Keratinocyte (primary cell): ENCODE results near the gene U2SURP. TPM values are rescaled to one million over a fixed set of nuclear protein-coding genes. Genes with fewer than 3 reads are reported as not detected.

Source experiments
- DNase-seq: peaks from one replicate; pipeline ENCODE4 v3.0.0-alpha.2; 2011; ENCODE audit warnings: low read depth, missing footprints, low spot score
- FAIRE-seq: peaks from 2 replicates; lab custom pipeline; 2011; peaks lifted over from hg19 to GRCh38; lab: Jason Lieb, UNC
- H2AFZ ChIP-seq: 2 replicates; pipeline ENCODE4 v1.6.0; 2012; ENCODE audit warnings: low read length, control low read depth, inconsistent platforms; ENCODE audit not compliant: control insufficient read depth
- H3K27ac ChIP-seq: 2 replicates; pipeline ENCODE4 v1.5.1; 2011; ENCODE audit warnings: low read length; ENCODE audit not compliant: control insufficient read depth, insufficient read depth
- H3K27me3 ChIP-seq: 3 replicates; pipeline ENCODE4 v1.6.0; 2011; ENCODE audit warnings: low read length; ENCODE audit not compliant: control insufficient read depth, insufficient read depth; ENCODE audit errors: extremely low read depth
- H3K36me3 ChIP-seq, 2 experiments: 2 replicates in 1 of 2; 3 replicates in 1 of 2; pipeline ENCODE4 v1.5.1; 2011; ENCODE audit warnings: low read length in 2 of 2, mild to moderate bottlenecking in 1 of 2; ENCODE audit not compliant: control insufficient read depth in 2 of 2, insufficient read depth in 2 of 2; ENCODE audit errors: extremely low read depth in 1 of 2
- H3K4me1 ChIP-seq: 3 replicates; pipeline ENCODE4 v1.5.1; 2011; ENCODE audit warnings: low read length; ENCODE audit not compliant: control insufficient read depth, insufficient read depth; ENCODE audit errors: extremely low read depth
- H3K4me2 ChIP-seq: 3 replicates; pipeline ENCODE4 v1.6.0; 2011; ENCODE audit warnings: low read depth, low read length; ENCODE audit not compliant: control insufficient read depth, insufficient read depth; ENCODE audit errors: extremely low read depth
- H3K4me3 ChIP-seq, 3 experiments: fragments of 200-600 bp in 1 of 3; sonication (generic) in 1 of 3; 2 replicates in 2 of 3; 3 replicates in 1 of 3; pipeline ENCODE4 v1.5.1; 2011 to 2016; ENCODE audit warnings: low read length in 3 of 3, mild to moderate bottlenecking in 3 of 3, control low read depth in 2 of 3, inconsistent platforms in 1 of 3, low read depth in 1 of 3, mixed read lengths in 1 of 3, mixed run types in 1 of 3, moderate library complexity in 1 of 3; ENCODE audit not compliant: control insufficient read depth in 2 of 3, insufficient read depth in 2 of 3; ENCODE audit errors: extremely low read depth in 1 of 3
- H3K79me2 ChIP-seq: 2 replicates; pipeline ENCODE4 v1.6.0; 2012; ENCODE audit warnings: low read length; ENCODE audit not compliant: control insufficient read depth, insufficient read depth
- H3K9ac ChIP-seq: 3 replicates; pipeline ENCODE4 v1.6.0; 2011; ENCODE audit warnings: low read length; ENCODE audit not compliant: control insufficient read depth, insufficient read depth; ENCODE audit errors: extremely low read depth
- H3K9me1 ChIP-seq: 3 replicates; pipeline ENCODE4 v1.6.0; 2011; ENCODE audit warnings: low read length; ENCODE audit not compliant: control insufficient read depth, insufficient read depth; ENCODE audit errors: extremely low read depth
- H3K9me3 ChIP-seq: 2 replicates; pipeline ENCODE4 v1.5.1; 2012; ENCODE audit warnings: low read depth, low read length; ENCODE audit not compliant: control insufficient read depth
- H4K20me1 ChIP-seq: 3 replicates; pipeline ENCODE4 v1.6.0; 2011; ENCODE audit warnings: low read length; ENCODE audit not compliant: control insufficient read depth, insufficient read depth; ENCODE audit errors: extremely low read depth
- CTCF ChIP-seq, 3 experiments: IDR thresholded peaks in 1 of 3; conservative IDR thresholded peaks in 1 of 3; optimal IDR thresholded peaks in 1 of 3; 2 replicates in 2 of 3; 3 replicates in 1 of 3; pipeline versions ENCODE3 to v1.5.1; 2011; ENCODE audit warnings: low read length in 3 of 3, mild to moderate bottlenecking in 3 of 3, moderate library complexity in 2 of 3, control low read depth in 1 of 3, inconsistent platforms in 1 of 3; ENCODE audit not compliant: insufficient read depth in 2 of 3; ENCODE audit errors: extremely low read depth in 1 of 3
- EZH2 ChIP-seq: IDR thresholded peaks from one replicate; pipeline ENCODE4 v1.6.1; 2012; ENCODE audit warnings: inconsistent platforms, mild to moderate bottlenecking, low read length, moderate library complexity
- dilution Hi-C: fragments of 300-500 bp; cut with MboI; formaldehyde crosslinking; loops from one replicate; pipeline ENCODE4 v1.7.0; 2020; ENCODE audit warnings: low sequenced_read_pairs; ENCODE audit not compliant: extremely low pct_ligation_motif_present
- polyA plus RNA-seq, 5 experiments: library from polyadenylated mRNA; depleted of rRNA in 3 of 5; stranded (reverse) in 3 of 5; stranded (forward) in 1 of 5; unstranded in 1 of 5; fragments of >200 nt; gene quantifications; 1 replicate in 1 of 5; 2 replicates in 3 of 5; 3 replicates in 1 of 5; pipeline versions ENCODE4 v1.2.1 to v1.2.3, GENCODE V29; 2011 to 2012; ENCODE audit warnings: missing spikeins in 2 of 5, low read depth in 1 of 5, low replicate concordance in 1 of 5

U2SURP gene
- polyA plus RNA-seq, 1 donor (not counting 4 experiments of a cell fraction or from before 2014, with no cell fraction given): 75.9 TPM

- H3K4me3 ChIP-seq: no peak overlapping the region
- H2AFZ ChIP-seq: no peak overlapping the region
- H3K27me3 ChIP-seq: peaks cover under 1% of the 10 kb centered on the region
- no peak overlapping the region for H3K9ac ChIP-seq
- dilution Hi-C loops: no loop called here
- no peaks in the 10 kb centered on the region for H3K9me1 ChIP-seq
- no peaks in the 10 kb centered on the region for H3K36me3 ChIP-seq
- no peak overlapping the region for H3K27ac ChIP-seq
- DNase-seq (no peak), FAIRE-seq (no peak)
- no peaks in the 10 kb centered on the region for H3K9me3 ChIP-seq
- no peaks in the 10 kb centered on the region for H4K20me1 ChIP-seq
- H3K4me2 ChIP-seq: no peak overlapping the region
- H3K4me1 ChIP-seq: peaks cover under 1% of the 10 kb centered on the region
- no peaks in the 10 kb centered on the region for H3K79me2 ChIP-seq
- TF ChIP-seq EZH2: no peak
- no peak for TF ChIP-seq CTCF (optimal IDR thresholded peaks at IDR 0.05 in 1 of 3, IDR thresholded peaks at IDR 0.05 in 1 of 3, conservative IDR thresholded peaks at IDR 0.05 in 1 of 3; ENCODE audit: extremely low read depth in 1 of 3, insufficient read depth in 2 of 3, low read length in 3 of 3)
Measured at GRCh38 chr3:142971431-142971830, 29.9 kb upstream of the U2SURP start.

DNA sequence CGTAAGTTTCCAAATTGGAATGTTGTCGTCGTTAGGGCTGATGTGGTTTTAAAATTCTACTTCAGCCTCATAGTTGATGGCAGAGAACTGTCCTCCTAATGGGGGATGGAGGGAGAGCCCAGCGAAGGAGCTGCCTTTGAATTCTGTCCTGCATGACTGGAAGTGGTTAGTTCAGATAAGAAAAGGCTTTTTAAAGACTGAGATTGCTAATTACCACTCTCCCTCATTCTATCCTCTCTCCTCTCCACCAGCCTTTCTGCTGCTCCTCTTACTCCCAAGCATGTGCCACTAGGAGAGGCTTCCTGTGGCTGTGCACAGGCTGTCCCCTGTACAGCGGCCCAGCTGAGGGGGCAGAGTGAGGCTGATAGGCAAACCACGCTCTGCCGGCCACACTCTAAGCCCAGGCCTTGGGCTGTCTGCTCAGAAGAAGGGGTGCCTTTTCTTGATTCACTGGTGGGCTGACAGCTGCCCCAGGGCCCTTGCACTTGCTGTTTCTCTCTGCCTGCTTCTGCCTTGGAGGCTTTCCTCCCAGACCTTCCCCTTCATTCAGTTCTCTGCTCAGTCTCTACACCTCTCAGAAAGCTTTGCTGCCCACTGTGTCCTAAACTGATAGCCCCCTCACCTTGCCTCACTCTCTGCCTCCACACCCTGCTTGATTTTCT is 29.1 kb upstream of the U2SURP start:
- Histone ChIP-seq H3K27ac (no peak overlapping the region), H3K9me3 (no peaks in the 10 kb centered on the region), H3K9ac (no peak overlapping the region), H3K79me2 (no peaks in the 10 kb centered on the region), H3K4me2 (no peak overlapping the region), H3K4me1 (peaks cover 8% of the 10 kb centered on the region), H3K4me3 (no peak overlapping the region), H3K9me1 (no peaks in the 10 kb centered on the region), H2AFZ (no peak overlapping the region), H3K27me3 (no peaks in the 10 kb centered on the region), H4K20me1 (no peaks in the 10 kb centered on the region), H3K36me3 (no peaks in the 10 kb centered on the region)
- DNase-seq: no peak
- dilution Hi-C loops: no loop called here
- FAIRE-seq: no peak
- TF ChIP-seq EZH2 (no peak), CTCF (optimal IDR thresholded peaks at IDR 0.05 in 1 of 3, IDR thresholded peaks at IDR 0.05 in 1 of 3, conservative IDR thresholded peaks at IDR 0.05 in 1 of 3; ENCODE audit: extremely low read depth in 1 of 3, insufficient read depth in 2 of 3, low read length in 3 of 3) (no peak)
